Measurements from ENCODE around the gene PSMB2.

The PSMB2 gene

DNA sequence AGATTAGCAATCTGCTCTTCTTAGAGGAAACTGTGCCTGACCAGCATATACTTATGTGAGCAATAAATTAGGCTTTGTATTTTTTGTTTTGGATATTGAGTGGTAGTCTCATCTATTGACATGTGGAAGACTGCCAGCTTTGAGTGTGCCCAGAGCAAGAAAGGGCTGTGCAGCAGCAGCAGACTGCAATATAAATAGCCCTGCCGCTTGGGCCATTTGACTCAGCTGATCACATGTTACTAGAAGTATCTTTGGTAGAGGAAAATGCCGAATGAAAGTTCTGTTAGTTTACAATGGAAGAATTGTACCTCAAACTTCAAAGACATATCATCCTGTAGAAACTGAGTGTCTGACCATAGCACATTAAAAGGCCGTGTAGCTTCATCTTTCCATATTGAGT lies 9.1 kb upstream of the PSMB2 start:
- Histone ChIP-seq H3K4me1 (ENCODE audit: control insufficient read depth, insufficient read depth, low read length, poor library complexity, severe bottlenecking) (no peaks in the 10 kb centered on the region), H3K27me3 (replicated peaks; ENCODE audit: control insufficient read depth, insufficient read depth, low read length, poor library complexity, severe bottlenecking) (peaks cover 6% of the 10 kb centered on the region), H3K36me3 (ENCODE audit: control insufficient read depth, insufficient read depth, low read length) (no peaks in the 10 kb centered on the region), H3K9me3 (ENCODE audit: control insufficient read depth, low read length) (no peaks in the 10 kb centered on the region), H3K4me3 (ENCODE audit: insufficient read depth, low read depth, low read length, poor library complexity, severe bottlenecking) (no peak overlapping the region), H3K27ac (ENCODE audit: insufficient read depth, low read length, poor library complexity, severe bottlenecking) (no peak overlapping the region)
- DNase-seq = no peak

DNA sequence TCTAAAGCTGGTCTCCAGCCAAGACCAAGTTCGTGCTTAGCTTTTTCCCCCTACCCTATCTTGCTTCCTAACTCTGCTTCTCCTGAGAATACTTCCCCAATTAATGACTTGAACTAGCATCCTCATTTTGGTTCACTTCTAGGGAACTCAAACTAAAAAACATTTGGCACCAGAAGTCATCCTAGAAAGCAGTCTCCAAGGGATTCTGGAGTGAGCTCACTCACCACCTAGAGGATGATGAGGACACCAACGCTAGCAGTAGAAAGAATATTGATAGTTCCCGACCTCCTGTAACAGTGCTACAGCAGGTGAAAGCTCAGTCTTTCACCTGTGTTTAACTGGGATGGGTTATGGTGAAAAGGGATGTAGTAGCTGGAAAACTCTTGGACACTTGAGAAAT lies 4.7 kb upstream of the PSMB2 start:
- Histone ChIP-seq H3K36me3 (ENCODE audit: control insufficient read depth, insufficient read depth, low read length) (no peaks in the 10 kb centered on the region), H3K27ac (ENCODE audit: insufficient read depth, low read length, poor library complexity, severe bottlenecking) (no peak overlapping the region), H3K4me1 (ENCODE audit: control insufficient read depth, insufficient read depth, low read length, poor library complexity, severe bottlenecking) (no peaks in the 10 kb centered on the region), H3K27me3 (replicated peaks; ENCODE audit: control insufficient read depth, insufficient read depth, low read length, poor library complexity, severe bottlenecking) (peaks cover 6% of the 10 kb centered on the region), H3K9me3 (ENCODE audit: control insufficient read depth, low read length) (no peaks in the 10 kb centered on the region), H3K4me3 (ENCODE audit: insufficient read depth, low read depth, low read length, poor library complexity, severe bottlenecking) (no peak overlapping the region)
- no peak for DNase-seq

- Histone ChIP-seq H3K36me3 (ENCODE audit: control insufficient read depth, insufficient read depth, low read length) (no peaks in the 10 kb centered on the region), H3K4me1 (ENCODE audit: control insufficient read depth, insufficient read depth, low read length, poor library complexity, severe bottlenecking) (peaks cover 8% of the 10 kb centered on the region), H3K9me3 (ENCODE audit: control insufficient read depth, low read length) (no peaks in the 10 kb centered on the region), H3K4me3 (ENCODE audit: insufficient read depth, low read depth, low read length, poor library complexity, severe bottlenecking) (no peak overlapping the region), H3K27me3 (replicated peaks; ENCODE audit: control insufficient read depth, insufficient read depth, low read length, poor library complexity, severe bottlenecking) (peaks cover 6% of the 10 kb centered on the region), H3K27ac (ENCODE audit: insufficient read depth, low read length, poor library complexity, severe bottlenecking) (no peak overlapping the region)
- DNase-seq = no peak
Observed at GRCh38 chr1:35644204-35644603, 2.9 kb upstream of the PSMB2 start.

DNA sequence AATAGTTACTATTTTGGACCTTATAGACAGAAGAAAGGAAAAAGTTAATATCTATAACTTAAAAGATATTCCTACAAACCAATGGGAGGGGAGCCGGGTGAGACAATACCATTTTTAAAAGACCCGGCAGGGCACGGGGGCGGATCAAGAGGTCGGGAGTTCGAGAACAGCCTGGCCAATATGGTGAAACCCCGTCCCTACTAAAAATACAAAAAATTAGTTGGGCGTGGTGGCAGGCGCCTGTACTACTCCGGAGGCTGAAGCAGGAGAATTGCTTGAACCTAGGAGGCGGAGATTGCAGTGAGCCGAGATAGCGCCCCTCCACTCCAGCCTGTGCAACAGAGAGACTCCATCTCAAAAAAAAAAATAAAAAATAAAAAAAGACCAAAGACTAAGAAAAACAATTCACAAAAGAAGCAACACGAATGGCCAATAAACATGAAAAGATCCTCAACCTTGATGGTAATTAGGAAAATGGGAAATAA lies 1.2 kb upstream of the PSMB2 start:
- peak overlapping the region; percentile 89 for H3K4me3 ChIP-seq (ENCODE audit: insufficient read depth, low read depth, low read length, poor library complexity, severe bottlenecking)
- H3K27ac ChIP-seq (ENCODE audit: insufficient read depth, low read length, poor library complexity, severe bottlenecking) = peak overlapping the region; percentile 82
- peaks cover 17% of the 10 kb centered on the region for H3K4me1 ChIP-seq (ENCODE audit: control insufficient read depth, insufficient read depth, low read length, poor library complexity, severe bottlenecking)
- H3K9me3 ChIP-seq (ENCODE audit: control insufficient read depth, low read length) = no peaks in the 10 kb centered on the region
- H3K27me3 ChIP-seq (replicated peaks; ENCODE audit: control insufficient read depth, insufficient read depth, low read length, poor library complexity, severe bottlenecking) = peaks cover 6% of the 10 kb centered on the region
- no peak for DNase-seq
- H3K36me3 ChIP-seq (ENCODE audit: control insufficient read depth, insufficient read depth, low read length) = no peaks in the 10 kb centered on the region

GRCh38 chr1:35640380-35641232 lies 720 bp downstream of the PSMB2 start:
- H3K27ac ChIP-seq (ENCODE audit: insufficient read depth, low read length, poor library complexity, severe bottlenecking) = peak overlapping the region; percentile 82
- no peaks in the 10 kb centered on the region for H3K9me3 ChIP-seq (ENCODE audit: control insufficient read depth, low read length)
- H3K36me3 ChIP-seq (ENCODE audit: control insufficient read depth, insufficient read depth, low read length) = peaks cover 7% of the 10 kb centered on the region
- DNase-seq = no peak
- peak overlapping the region; percentile 89 for H3K4me3 ChIP-seq (ENCODE audit: insufficient read depth, low read depth, low read length, poor library complexity, severe bottlenecking)
- H3K27me3 ChIP-seq (replicated peaks; ENCODE audit: control insufficient read depth, insufficient read depth, low read length, poor library complexity, severe bottlenecking) = no peaks in the 10 kb centered on the region
- H3K4me1 ChIP-seq (ENCODE audit: control insufficient read depth, insufficient read depth, low read length, poor library complexity, severe bottlenecking) = peaks cover 17% of the 10 kb centered on the region

DNA sequence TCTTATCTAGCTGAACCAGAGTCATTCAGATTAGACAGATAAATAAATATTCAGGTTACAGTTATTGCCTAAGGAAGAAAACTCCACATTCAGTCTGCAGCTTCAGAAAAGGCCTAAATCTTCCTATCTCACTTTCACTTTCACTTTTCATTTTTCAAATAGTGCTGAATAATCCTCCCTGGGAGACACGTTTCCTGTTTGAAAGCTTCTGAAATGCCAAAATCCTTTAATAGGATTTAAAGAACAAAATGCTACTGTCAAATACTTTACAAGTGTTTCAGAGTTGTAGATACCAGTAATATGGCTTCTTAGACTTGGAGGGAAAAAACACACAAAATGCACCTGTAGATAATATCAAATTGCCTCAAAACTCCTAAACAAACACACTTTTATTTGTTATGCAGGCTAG lies 3.9 kb downstream of the PSMB2 start:
- Histone ChIP-seq H3K4me3 (ENCODE audit: insufficient read depth, low read depth, low read length, poor library complexity, severe bottlenecking) (peak overlapping the region; percentile 27), H3K27ac (ENCODE audit: insufficient read depth, low read length, poor library complexity, severe bottlenecking) (peak overlapping the region; percentile 40), H3K27me3 (replicated peaks; ENCODE audit: control insufficient read depth, insufficient read depth, low read length, poor library complexity, severe bottlenecking) (no peaks in the 10 kb centered on the region), H3K4me1 (ENCODE audit: control insufficient read depth, insufficient read depth, low read length, poor library complexity, severe bottlenecking) (peaks cover 17% of the 10 kb centered on the region), H3K9me3 (ENCODE audit: control insufficient read depth, low read length) (no peaks in the 10 kb centered on the region), H3K36me3 (ENCODE audit: control insufficient read depth, insufficient read depth, low read length) (peaks cover 21% of the 10 kb centered on the region)
- no peak for DNase-seq

DNA sequence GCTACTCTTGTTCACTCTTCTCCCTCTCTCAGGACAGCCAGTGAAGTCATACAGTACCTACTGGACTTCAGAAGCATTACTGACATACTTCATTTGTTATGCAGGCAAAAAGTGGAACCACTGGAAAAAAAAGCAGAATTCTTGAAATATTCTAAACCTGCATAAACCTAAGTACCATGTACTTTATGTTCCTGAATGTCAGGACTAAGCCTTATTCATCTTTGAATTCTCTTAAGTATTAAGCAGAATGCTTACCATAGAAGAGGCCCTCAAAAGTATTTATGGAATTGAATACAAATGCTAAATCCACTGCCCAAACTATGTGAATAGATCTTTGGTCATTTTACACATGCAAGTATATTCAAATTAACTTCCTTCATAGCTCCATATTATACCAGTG lies 7.8 kb downstream of the PSMB2 start:
- peaks cover 57% of the 10 kb centered on the region for H3K36me3 ChIP-seq (ENCODE audit: control insufficient read depth, insufficient read depth, low read length)
- H3K27ac ChIP-seq (ENCODE audit: insufficient read depth, low read length, poor library complexity, severe bottlenecking) = no peak overlapping the region
- H3K9me3 ChIP-seq (ENCODE audit: control insufficient read depth, low read length) = no peaks in the 10 kb centered on the region
- H3K27me3 ChIP-seq (replicated peaks; ENCODE audit: control insufficient read depth, insufficient read depth, low read length, poor library complexity, severe bottlenecking) = no peaks in the 10 kb centered on the region
- H3K4me1 ChIP-seq (ENCODE audit: control insufficient read depth, insufficient read depth, low read length, poor library complexity, severe bottlenecking) = peaks cover 7% of the 10 kb centered on the region
- DNase-seq = no peak
- no peak overlapping the region for H3K4me3 ChIP-seq (ENCODE audit: insufficient read depth, low read depth, low read length, poor library complexity, severe bottlenecking)

DNA sequence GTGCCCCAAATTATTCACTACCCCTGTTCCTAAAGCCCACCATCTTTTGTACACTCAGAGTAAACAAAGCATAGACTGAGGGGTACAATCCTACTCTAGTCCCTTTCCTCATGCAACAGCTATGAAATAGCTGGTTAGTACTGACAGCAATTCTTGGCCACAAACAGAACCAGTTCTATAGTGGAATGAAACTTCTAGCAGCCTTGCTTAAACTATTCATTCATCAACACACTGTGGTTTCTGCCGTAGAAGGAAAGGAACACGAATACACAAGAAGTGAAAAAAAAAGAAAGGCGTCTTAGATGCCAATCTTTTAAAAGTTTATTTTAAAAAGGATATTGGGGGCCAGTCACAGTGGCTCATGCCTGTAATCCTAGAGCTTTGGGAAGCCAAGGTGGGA lies 9.9 kb downstream of the PSMB2 start:
- no peak for DNase-seq
- peaks cover 66% of the 10 kb centered on the region for H3K36me3 ChIP-seq (ENCODE audit: control insufficient read depth, insufficient read depth, low read length)

GRCh38 chr1:35629051-35629450 lies 12.3 kb downstream of the PSMB2 start:
- Histone ChIP-seq H3K27ac (ENCODE audit: insufficient read depth, low read length, poor library complexity, severe bottlenecking) (no peak overlapping the region), H3K4me1 (ENCODE audit: control insufficient read depth, insufficient read depth, low read length, poor library complexity, severe bottlenecking) (no peaks in the 10 kb centered on the region), H3K36me3 (ENCODE audit: control insufficient read depth, insufficient read depth, low read length) (peaks cover 49% of the 10 kb centered on the region)

More for the DNA sequence above, 9.9 kb downstream of the PSMB2 start:
- Histone ChIP-seq H3K27ac (ENCODE audit: insufficient read depth, low read length, poor library complexity, severe bottlenecking) (no peak overlapping the region), H3K9me3 (ENCODE audit: control insufficient read depth, low read length) (no peaks in the 10 kb centered on the region), H3K4me3 (ENCODE audit: insufficient read depth, low read depth, low read length, poor library complexity, severe bottlenecking) (no peak overlapping the region), H3K27me3 (replicated peaks; ENCODE audit: control insufficient read depth, insufficient read depth, low read length, poor library complexity, severe bottlenecking) (no peaks in the 10 kb centered on the region), H3K4me1 (ENCODE audit: control insufficient read depth, insufficient read depth, low read length, poor library complexity, severe bottlenecking) (no peaks in the 10 kb centered on the region)

DNA sequence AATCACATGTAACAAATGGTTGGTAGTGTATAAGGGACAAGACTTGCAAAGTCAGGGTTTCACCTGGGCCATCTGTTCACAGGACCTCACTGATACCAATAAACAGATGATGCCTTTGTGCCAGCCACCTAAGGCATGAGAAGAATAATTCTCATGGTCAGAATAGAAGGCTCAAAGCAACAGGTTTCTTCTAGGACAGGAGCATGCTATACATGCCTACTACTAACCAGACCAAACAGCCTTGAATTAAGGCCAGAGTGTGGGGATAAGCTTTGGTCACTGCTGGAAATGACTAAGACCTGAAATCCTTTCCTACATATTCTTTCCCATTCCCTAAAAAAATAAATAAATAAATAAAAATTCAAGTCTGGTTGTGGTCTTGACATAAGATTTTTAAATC lies 17.5 kb downstream of the PSMB2 start:
- H3K9me3 ChIP-seq (ENCODE audit: control insufficient read depth, low read length) = no peaks in the 10 kb centered on the region
- no peak overlapping the region for H3K4me3 ChIP-seq (ENCODE audit: insufficient read depth, low read depth, low read length, poor library complexity, severe bottlenecking)
- DNase-seq = no peak
- H3K4me1 ChIP-seq (ENCODE audit: control insufficient read depth, insufficient read depth, low read length, poor library complexity, severe bottlenecking) = no peaks in the 10 kb centered on the region
- H3K36me3 ChIP-seq (ENCODE audit: control insufficient read depth, insufficient read depth, low read length) = peaks cover 15% of the 10 kb centered on the region
- H3K27me3 ChIP-seq (replicated peaks; ENCODE audit: control insufficient read depth, insufficient read depth, low read length, poor library complexity, severe bottlenecking) = no peaks in the 10 kb centered on the region
- no peak overlapping the region for H3K27ac ChIP-seq (ENCODE audit: insufficient read depth, low read length, poor library complexity, severe bottlenecking)

More at GRCh38 chr1:35629051-35629450, 12.3 kb downstream of the PSMB2 start:
- H3K4me3 ChIP-seq (ENCODE audit: insufficient read depth, low read depth, low read length, poor library complexity, severe bottlenecking) = no peak overlapping the region
- DNase-seq = no peak
- H3K27me3 ChIP-seq (replicated peaks; ENCODE audit: control insufficient read depth, insufficient read depth, low read length, poor library complexity, severe bottlenecking) = no peaks in the 10 kb centered on the region
- no peaks in the 10 kb centered on the region for H3K9me3 ChIP-seq (ENCODE audit: control insufficient read depth, low read length)

Measured in effector memory CD4-positive, alpha-beta T cell (primary cell).